Measurements from ENCODE around the gene PRRT3. TPM values are rescaled to one million over a fixed set of nuclear protein-coding genes. Genes with fewer than 3 reads are reported as not detected.
A peak's percentile ranks its signal among the peaks of the same experiment; 100 is the strongest.

PRRT3 gene
- total RNA-seq, 1 experiment from 2014 or later: 9.2 TPM

GRCh38 chr3:9946112-9947024, 5.8 kb downstream of the PRRT3 start (continued):
- TF ChIP-seq E2F1 (CRISPR knock-in tag; IDR thresholded peaks at IDR 0.05) (peak; percentile 66; the same call in 1 of the 2 replicates), NFYB (CRISPR knock-in tag; conservative IDR thresholded peaks at IDR 0.05; ENCODE audit: low read depth) (0 out of 2 replicates have a peak, but pooled peaks have one; percentile 20), ZSCAN18 (CRISPR knock-in tag; IDR thresholded peaks at IDR 0.05) (no peak), MLX (CRISPR knock-in tag; IDR thresholded peaks at IDR 0.05) (0 out of 2 replicates have a peak, but pooled peaks have one; percentile 48), ZNF138 (CRISPR knock-in tag; conservative IDR thresholded peaks at IDR 0.05) (no peak), AR (CRISPR knock-in tag; IDR thresholded peaks at IDR 0.05) (no peak), PRRX2 (CRISPR knock-in tag; IDR thresholded peaks at IDR 0.05) (peak; percentile 70), SMAD3 (CRISPR knock-in tag; IDR thresholded peaks at IDR 0.05; ENCODE audit: borderline replicate concordance) (peak; percentile 88), ZNF281 (CRISPR knock-in tag; IDR thresholded peaks at IDR 0.05) (peak; percentile 4; the same call in 1 of the 2 replicates), ZNF671 (CRISPR knock-in tag; IDR thresholded peaks at IDR 0.05) (no peak), CREB1 (CRISPR knock-in tag; IDR thresholded peaks at IDR 0.05) (no peak), ZNF232 (CRISPR knock-in tag; IDR thresholded peaks at IDR 0.05) (no peak; the same call in 1 of the 2 replicates), EMX1 (CRISPR knock-in tag; IDR thresholded peaks at IDR 0.05) (peak; percentile 71; the same call in 1 of the 2 replicates), CBFB (CRISPR knock-in tag; IDR thresholded peaks at IDR 0.05; ENCODE audit: low read depth) (peak; percentile 50; the same call in 1 of the 2 replicates), TP53 (CRISPR knock-in tag; IDR thresholded peaks at IDR 0.05) (peak; percentile 84), NR1H2 (CRISPR knock-in tag; IDR thresholded peaks at IDR 0.05) (no peak), CTCF (IDR thresholded peaks at IDR 0.05) (no peak), MAX (CRISPR knock-in tag; IDR thresholded peaks at IDR 0.05) (peak; percentile 70), USF1 (CRISPR knock-in tag; IDR thresholded peaks at IDR 0.05) (0 out of 2 replicates have a peak, but pooled peaks have one; percentile 12), ZBTB21 (CRISPR knock-in tag; IDR thresholded peaks at IDR 0.05; ENCODE audit: borderline replicate concordance) (peak; percentile 62; the same call in 1 of the 2 replicates)

All from WTC11 (cell line).